IMR-90 (cell line): ENCODE results near the gene BICD2. TPM values are rescaled to one million over a fixed set of nuclear protein-coding genes. Genes with fewer than 3 reads are reported as not detected.

Source experiments
- ATAC-seq: fragments of 200-7000 bp; cut with Tn5 transposase; 2 replicates; pipeline ENCODE4 v1.9.1; 2020; ENCODE audit warnings: low read depth, mild to moderate bottlenecking, moderate library complexity
- BruUV-seq: library from RNA; stranded (reverse); fragments of 400-500 nt; replicated peaks from 2 replicates; lab custom pipeline; 2021; lab: Mats Ljungman, UMichigan
- CTCF ChIA-PET: fragments of 300-600 bp; formaldehyde crosslinking; extraction: SDS; loops from one replicate; lab custom pipeline; 2021; ENCODE audit warnings: antibody characterized with exemption; lab: Yijun Ruan, JAX
- POLR2A ChIA-PET: fragments of 300-600 bp; sonication (Branson Sonifier 250); formaldehyde crosslinking; loops from one replicate; lab custom pipeline; 2022; ENCODE audit warnings: antibody characterized with exemption; ENCODE audit not compliant: unreplicated experiment; lab: Charles Lee
- DNase-seq: peaks from one replicate; pipeline ENCODE4 v3.0.0; 2013
- H2AFZ ChIP-seq: replicated peaks from 2 replicates; pipeline ENCODE3; 2013; ENCODE audit warnings: low read length, mild to moderate bottlenecking; ENCODE audit not compliant: poor library complexity
- H2AK5ac ChIP-seq: 2 replicates; pipeline ENCODE4 v1.6.1; 2013; ENCODE audit warnings: low read depth, low read length, inconsistent platforms
- H2AK9ac ChIP-seq: replicated peaks from 2 replicates; pipeline ENCODE3; 2013; ENCODE audit warnings: mild to moderate bottlenecking, low read depth, low read length, moderate library complexity; ENCODE audit not compliant: poor library complexity
- H2BK120ac ChIP-seq: 2 replicates; pipeline ENCODE4 v1.6.1; 2013; ENCODE audit warnings: low read depth, low read length, inconsistent platforms
- H2BK15ac ChIP-seq: 3 replicates; pipeline ENCODE4 v1.6.1; 2013; ENCODE audit warnings: low read depth, low read length, inconsistent platforms
- H2BK20ac ChIP-seq: 2 replicates; pipeline ENCODE4 v1.6.1; 2013; ENCODE audit warnings: low read depth, mild to moderate bottlenecking, inconsistent platforms, low read length, moderate library complexity
- H2BK5ac ChIP-seq: 2 replicates; pipeline ENCODE4 v1.6.1; 2013; ENCODE audit warnings: mild to moderate bottlenecking, low read depth, low read length, inconsistent platforms; ENCODE audit not compliant: poor library complexity, severe bottlenecking
- H3K14ac ChIP-seq: replicated peaks from 2 replicates; pipeline ENCODE4 v1.6.1; 2013; ENCODE audit warnings: low read depth, low read length, inconsistent platforms
- H3K18ac ChIP-seq: 2 replicates; pipeline ENCODE4 v1.6.1; 2013; ENCODE audit warnings: low read depth, low read length, control low read depth
- H3K23ac ChIP-seq: 2 replicates; pipeline ENCODE4 v1.6.1; 2013; ENCODE audit warnings: low read depth, low read length, inconsistent platforms
- H3K27ac ChIP-seq: 2 replicates; pipeline ENCODE4 v1.5.1; 2013; ENCODE audit warnings: mild to moderate bottlenecking, control low read depth, low read length; ENCODE audit not compliant: insufficient read depth
- H3K27me3 ChIP-seq: 2 replicates; pipeline ENCODE4 v1.6.1; 2013; ENCODE audit warnings: low read length; ENCODE audit not compliant: control insufficient read depth, insufficient read depth
- H3K36me3 ChIP-seq: 2 replicates; pipeline ENCODE4 v1.6.1; 2013; ENCODE audit warnings: low read length, mixed read lengths; ENCODE audit not compliant: control insufficient read depth, insufficient read depth
- H3K4ac ChIP-seq: 2 replicates; pipeline ENCODE4 v1.6.1; 2013; ENCODE audit warnings: low read depth, low read length, inconsistent platforms
- H3K4me1 ChIP-seq: 2 replicates; pipeline ENCODE4 v1.6.1; 2013; ENCODE audit warnings: low read length, mixed read lengths; ENCODE audit not compliant: control insufficient read depth, insufficient read depth
- H3K4me2 ChIP-seq: 2 replicates; pipeline ENCODE4 v1.6.1; 2013; ENCODE audit warnings: low read depth, mild to moderate bottlenecking, control low read depth, low read length, moderate library complexity
- H3K4me3 ChIP-seq: 2 replicates; pipeline ENCODE4 v1.5.1; 2013; ENCODE audit warnings: low read depth, mild to moderate bottlenecking, control low read depth, low read length, moderate library complexity; ENCODE audit not compliant: insufficient read depth
- H3K56ac ChIP-seq: 2 replicates; pipeline ENCODE4 v1.6.1; 2013; ENCODE audit warnings: low read length, inconsistent platforms; ENCODE audit not compliant: insufficient read depth; ENCODE audit errors: extremely low read depth
- H3K79me1 ChIP-seq, 2 experiments: 2 replicates each; pipeline ENCODE4 v1.6.1; 2013; ENCODE audit warnings: low read length in 2 of 2, inconsistent platforms in 1 of 2, low read depth in 1 of 2
- H3K9ac ChIP-seq: 2 replicates; pipeline ENCODE4 v1.6.1; 2013; ENCODE audit warnings: low read depth, low read length, control low read depth
- H3K9me1 ChIP-seq: 2 replicates; pipeline ENCODE4 v1.6.1; 2013; ENCODE audit warnings: low read length, inconsistent platforms; ENCODE audit not compliant: insufficient read depth
- H3K9me3 ChIP-seq: 2 replicates; pipeline ENCODE4 v1.6.1; 2013; ENCODE audit warnings: low read length; ENCODE audit not compliant: control insufficient read depth, insufficient read depth
- H4K20me1 ChIP-seq: 2 replicates; pipeline ENCODE4 v1.6.1; 2013; ENCODE audit warnings: low read length, inconsistent platforms; ENCODE audit not compliant: insufficient read depth
- H4K5ac ChIP-seq: 2 replicates; pipeline ENCODE4 v1.6.1; 2013; ENCODE audit warnings: mild to moderate bottlenecking, low read depth, low read length, control low read depth
- H4K8ac ChIP-seq, 2 experiments: 2 replicates each; pipeline ENCODE4 v1.6.1; 2013; ENCODE audit warnings: low read depth in 2 of 2, low read length in 2 of 2, control low read depth in 1 of 2, inconsistent platforms in 1 of 2
- H4K91ac ChIP-seq: 2 replicates; pipeline ENCODE4 v1.6.1; 2013; ENCODE audit warnings: low read depth, low read length, inconsistent platforms; ENCODE audit not compliant: insufficient read depth
- CEBPB ChIP-seq: IDR thresholded peaks from 2 replicates; pipeline ENCODE4 v1.6.1; 2012; ENCODE audit warnings: low read depth, low read length, improper control_type of control experiment
- CHD1 ChIP-seq: IDR thresholded peaks from 2 replicates; pipeline ENCODE4 v1.6.1; 2012; ENCODE audit warnings: low read depth, low read length, improper control_type of control experiment
- NFE2L2 ChIP-seq: fragments of 150-350 bp; IDR thresholded peaks from 2 replicates; pipeline ENCODE4 v1.6.1; 2016; ENCODE audit warnings: low read depth, mild to moderate bottlenecking, low read length
- POLR2A ChIP-seq: IDR thresholded peaks from 2 replicates; pipeline ENCODE4 v1.6.1; 2012; ENCODE audit warnings: mild to moderate bottlenecking, low read depth, low read length
- RAD21 ChIP-seq: IDR thresholded peaks from 2 replicates; pipeline ENCODE4 v1.6.1; 2012; ENCODE audit warnings: low read length, improper control_type of control experiment
- WGBS, 2 experiments: methylation state at CpG; one replicate each; pipeline versions ENCODE4 v1.1.5 to v1.1.7; 2013; ENCODE audit warnings: missing lambda C conversion rate in 2 of 2; ENCODE audit not compliant: insufficient read length in 1 of 2; ENCODE audit errors: extremely low coverage in 2 of 2; 5-methylcytosine and 5-hydroxymethylcytosine counted together
- dilution Hi-C: fragments of 300-500 bp; cut with HindIII; formaldehyde crosslinking; loops from one replicate; pipeline ENCODE4 v1.14.3; 2018; ENCODE audit warnings: low sequenced_read_pairs; ENCODE audit not compliant: unreplicated experiment
- in situ Hi-C: fragments of 300-500 bp; cut with MboI; formaldehyde crosslinking; loops from 3 replicates; pipeline ENCODE4 v1.14.3; 2019; ENCODE audit warnings: low sequenced_read_pairs, inconsistent platforms, mixed read lengths
- intact Hi-C: fragments of 100-400 bp; cut with micrococcal nuclease; formaldehyde crosslinking; loops from 2 replicates; pipeline ENCODE4 v1.10.0; 2022
- polyA plus RNA-seq, 3 experiments: library from polyadenylated mRNA; depleted of rRNA; stranded (reverse); fragments of >200 nt; gene quantifications; 2 replicates each; pipeline ENCODE4 v1.2.3, GENCODE V29; 2012; ENCODE audit warnings: low replicate concordance in 1 of 3
- total RNA-seq: library from RNA; depleted of rRNA; stranded (reverse); fragments of >200 nt; gene quantifications from 2 replicates; pipeline ENCODE4 v1.2.3, GENCODE V29; 2012
- TF ChIP-seq, protein P1 (sequence below): fragments of 150-350 bp; IDR thresholded peaks from 2 replicates; pipeline ENCODE4 v1.6.1; 2017; ENCODE audit warnings: mild to moderate bottlenecking, antibody characterized with exemption, low read length, low read depth

The BICD2 gene
- total and polyA plus RNA-seq, 2 of the 4 experiments (the other 2 are of a cell fraction) = 21.5 to 35.7 TPM

DNA sequence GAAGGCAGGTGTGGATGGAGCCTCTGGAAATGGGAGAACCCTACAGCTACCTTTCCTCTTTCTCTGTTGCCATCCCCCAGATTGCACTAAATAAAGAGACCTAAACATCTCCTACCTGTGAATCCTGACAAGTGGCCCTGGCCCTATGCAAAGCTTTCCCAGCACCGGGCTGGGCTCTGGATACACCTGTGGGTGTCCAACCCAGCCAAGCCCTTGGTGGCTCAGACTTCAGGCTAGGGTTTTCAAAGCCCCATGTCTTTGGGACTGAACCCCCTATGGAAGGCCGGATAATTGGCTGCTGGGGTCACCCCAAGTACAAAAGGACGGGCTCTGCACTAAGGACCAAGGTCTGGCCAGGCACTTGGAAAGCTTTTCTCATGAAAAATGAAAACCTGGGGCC lies 50.6 kb downstream of the BICD2 start:
- H2AK5ac ChIP-seq = no peak overlapping the region
- no peak overlapping the region for H2AK9ac ChIP-seq
- CTCF ChIA-PET = no interaction called here
- peaks cover 58% of the 10 kb centered on the region for H3K36me3 ChIP-seq
- in situ Hi-C loops = no loop called here
- dilution Hi-C loops = no loop called here
- H3K9me1 ChIP-seq = no peaks in the 10 kb centered on the region
- ATAC-seq = no peak
- no peak overlapping the region for H2BK120ac ChIP-seq
- H3K18ac ChIP-seq = no peak overlapping the region
- no peak overlapping the region for H3K27ac ChIP-seq
- no peak overlapping the region for H2BK20ac ChIP-seq
- no peak for TF ChIP-seq CHD1
- TF ChIP-seq NFE2L2 = no peak
- no peak for TF ChIP-seq RAD21
- no peak for TF ChIP-seq CEBPB
- TF ChIP-seq, protein P1, sequence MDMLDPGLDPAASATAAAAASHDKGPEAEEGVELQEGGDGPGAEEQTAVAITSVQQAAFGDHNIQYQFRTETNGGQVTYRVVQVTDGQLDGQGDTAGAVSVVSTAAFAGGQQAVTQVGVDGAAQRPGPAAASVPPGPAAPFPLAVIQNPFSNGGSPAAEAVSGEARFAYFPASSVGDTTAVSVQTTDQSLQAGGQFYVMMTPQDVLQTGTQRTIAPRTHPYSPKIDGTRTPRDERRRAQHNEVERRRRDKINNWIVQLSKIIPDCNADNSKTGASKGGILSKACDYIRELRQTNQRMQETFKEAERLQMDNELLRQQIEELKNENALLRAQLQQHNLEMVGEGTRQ = no peak
- TF ChIP-seq POLR2A = no peak
- H3K27me3 ChIP-seq = no peaks in the 10 kb centered on the region
- H3K14ac ChIP-seq = no peak overlapping the region
- H3K4ac ChIP-seq = no peak overlapping the region
- no peak overlapping the region for H3K4me2 ChIP-seq
- H2BK15ac ChIP-seq = no peak overlapping the region
- no peak overlapping the region for H3K4me3 ChIP-seq
- H4K91ac ChIP-seq = no peak overlapping the region
- BruUV-seq = no TSS peak
- H4K5ac ChIP-seq = no peak overlapping the region
- H3K9ac ChIP-seq = no peak overlapping the region
- H2BK5ac ChIP-seq = no peak overlapping the region
- WGBS, 2 experiments = 100% methylated on average over 2 of the region's 3 CpGs; no CpG with 5 or more reads in 1 of the 2 experiments
- POLR2A ChIA-PET = no interaction called here
- H3K23ac ChIP-seq = no peak overlapping the region
- intact Hi-C loops = no loop called here
- H4K20me1 ChIP-seq = peaks cover 6% of the 10 kb centered on the region; the same call in 1 of the 2 replicates
- H4K8ac ChIP-seq = no peak overlapping the region
- H2AFZ ChIP-seq = no peak overlapping the region
- no peaks in the 10 kb centered on the region for H3K4me1 ChIP-seq
- no peaks in the 10 kb centered on the region for H3K9me3 ChIP-seq
- DNase-seq = no peak
- H3K56ac ChIP-seq = no peak overlapping the region
- H3K79me1 ChIP-seq = peaks cover 0 to 21% of the 10 kb centered on the region in 2 experiments; a peak in 2 of 4 replicates
